Measurements from ENCODE around the gene ACSL1. TPM values are rescaled to one million over a fixed set of nuclear protein-coding genes. Genes with fewer than 3 reads are reported as not detected.

ACSL1 gene
- total and polyA plus RNA-seq, 2 experiments from 2014 or later = 15.4 to 16.8 TPM

DNA sequence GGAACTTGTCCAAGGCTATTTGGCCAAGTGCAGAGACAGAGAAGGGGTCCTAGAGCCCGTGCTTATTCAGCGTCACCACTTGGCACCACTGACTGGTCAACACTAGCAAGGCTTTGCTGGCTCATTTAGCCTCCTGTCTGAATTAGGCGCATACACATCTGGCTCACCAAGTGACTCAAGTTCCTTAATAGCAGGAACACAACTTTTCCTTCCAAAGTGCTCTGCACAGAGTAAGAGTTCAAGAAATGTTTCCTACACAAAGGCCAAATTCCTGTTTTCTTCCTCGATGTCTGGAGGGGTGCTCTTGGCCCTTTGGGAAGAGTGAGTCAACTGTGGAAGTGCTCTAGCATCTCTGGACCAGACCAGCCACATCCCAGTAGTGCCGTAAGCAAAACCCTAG is 65.1 kb downstream of the ACSL1 start:
- Histone ChIP-seq H3K27me3 (replicated peaks; ENCODE audit: insufficient read depth) (no peaks in the 10 kb centered on the region), H3F3A (ENCODE audit: insufficient read depth) (peaks cover 13% of the 10 kb centered on the region), H3K27ac (no peak overlapping the region), H3K79me2 (ENCODE audit: insufficient read depth) (no peaks in the 10 kb centered on the region), H3K4me1 (ENCODE audit: insufficient read depth) (peaks cover 8% of the 10 kb centered on the region), H3K9me3 (ENCODE audit: low read depth) (no peaks in the 10 kb centered on the region), H2AFZ (no peak overlapping the region), H3K9ac (no peak overlapping the region), H3K36me3 (ENCODE audit: low read depth) (0 out of 2 replicates have a peak, but pooled peaks cover 4% of the 10 kb centered on the region), H3K4me2 (ENCODE audit: unreplicated experiment) (no peak overlapping the region), H3K4me3 (no peak overlapping the region), H3K9me2 (ENCODE audit: insufficient read depth) (no peaks in the 10 kb centered on the region), H4K20me1 (ENCODE audit: insufficient read depth) (no peaks in the 10 kb centered on the region)
- WGBS, 2 experiments (ENCODE audit: low coverage in 1 of 2, low lambda C conversion rate in 2 of 2, missing lambda C conversion rate in 2 of 2) = 79 to 81% methylated on average over 5 of the region's 5 CpGs
- DNase-seq = no peak
- TF ChIP-seq EZH2phosphoT487 (IDR thresholded peaks at IDR 0.05; ENCODE audit: insufficient read depth, low read depth) = no peak
- in situ Hi-C loops (cut with MboI) = no loop called here

GRCh38 chr4:184757810-184758209 is 68.0 kb downstream of the ACSL1 start:
- Histone ChIP-seq H3F3A (ENCODE audit: insufficient read depth) (peaks cover 21% of the 10 kb centered on the region), H3K9me3 (ENCODE audit: low read depth) (no peaks in the 10 kb centered on the region), H3K27me3 (replicated peaks; ENCODE audit: insufficient read depth) (no peaks in the 10 kb centered on the region), H3K79me2 (ENCODE audit: insufficient read depth) (no peaks in the 10 kb centered on the region), H3K27ac (no peak overlapping the region), H3K36me3 (ENCODE audit: low read depth) (0 out of 2 replicates have a peak, but pooled peaks cover 4% of the 10 kb centered on the region), H3K9me2 (ENCODE audit: insufficient read depth) (no peaks in the 10 kb centered on the region), H4K20me1 (ENCODE audit: insufficient read depth) (no peaks in the 10 kb centered on the region), H3K9ac (no peak overlapping the region), H3K4me2 (ENCODE audit: unreplicated experiment) (no peak overlapping the region), H3K4me3 (no peak overlapping the region), H2AFZ (no peak overlapping the region), H3K4me1 (ENCODE audit: insufficient read depth) (peaks cover 13% of the 10 kb centered on the region)
- in situ Hi-C loops (cut with MboI) = no loop called here
- WGBS, 2 experiments (ENCODE audit: low coverage in 1 of 2, low lambda C conversion rate in 2 of 2, missing lambda C conversion rate in 2 of 2) = 22 to 27% methylated on average over 2 of the region's 2 CpGs
- no peak for DNase-seq
- no peak for TF ChIP-seq EZH2phosphoT487 (IDR thresholded peaks at IDR 0.05; ENCODE audit: insufficient read depth, low read depth)
- TF ChIP-seq EZH2 (IDR thresholded peaks at IDR 0.05; ENCODE audit: insufficient read depth, poor library complexity, severe bottlenecking) = no peak

GRCh38 chr4:184756399-184756798 is 69.4 kb downstream of the ACSL1 start:
- no peaks in the 10 kb centered on the region for H3K27me3 ChIP-seq (replicated peaks; ENCODE audit: insufficient read depth)
- H3K4me2 ChIP-seq (ENCODE audit: unreplicated experiment) = no peak overlapping the region
- peaks cover 21% of the 10 kb centered on the region for H3F3A ChIP-seq (ENCODE audit: insufficient read depth)
- no peaks in the 10 kb centered on the region for H3K79me2 ChIP-seq (ENCODE audit: insufficient read depth)
- H3K9ac ChIP-seq = no peak overlapping the region
- TF ChIP-seq EZH2 (IDR thresholded peaks at IDR 0.05; ENCODE audit: insufficient read depth, poor library complexity, severe bottlenecking) (no peak), EZH2phosphoT487 (IDR thresholded peaks at IDR 0.05; ENCODE audit: insufficient read depth, low read depth) (no peak)
- DNase-seq = peak; percentile 43
- 82 to 87% methylated on average over 6 of the region's 6 CpGs for WGBS, 2 experiments (ENCODE audit: low coverage in 1 of 2, low lambda C conversion rate in 2 of 2, missing lambda C conversion rate in 2 of 2)
- in situ Hi-C loops (cut with MboI) = no loop called here
- no peak overlapping the region for H3K27ac ChIP-seq
- H3K4me3 ChIP-seq = no peak overlapping the region
- H2AFZ ChIP-seq = no peak overlapping the region
- H3K36me3 ChIP-seq (ENCODE audit: low read depth) = 0 out of 2 replicates have a peak, but pooled peaks cover 4% of the 10 kb centered on the region
- H3K4me1 ChIP-seq (ENCODE audit: insufficient read depth) = peaks cover 13% of the 10 kb centered on the region
- H3K9me2 ChIP-seq (ENCODE audit: insufficient read depth) = no peaks in the 10 kb centered on the region
- H3K9me3 ChIP-seq (ENCODE audit: low read depth) = no peaks in the 10 kb centered on the region
- H4K20me1 ChIP-seq (ENCODE audit: insufficient read depth) = no peaks in the 10 kb centered on the region

DNA sequence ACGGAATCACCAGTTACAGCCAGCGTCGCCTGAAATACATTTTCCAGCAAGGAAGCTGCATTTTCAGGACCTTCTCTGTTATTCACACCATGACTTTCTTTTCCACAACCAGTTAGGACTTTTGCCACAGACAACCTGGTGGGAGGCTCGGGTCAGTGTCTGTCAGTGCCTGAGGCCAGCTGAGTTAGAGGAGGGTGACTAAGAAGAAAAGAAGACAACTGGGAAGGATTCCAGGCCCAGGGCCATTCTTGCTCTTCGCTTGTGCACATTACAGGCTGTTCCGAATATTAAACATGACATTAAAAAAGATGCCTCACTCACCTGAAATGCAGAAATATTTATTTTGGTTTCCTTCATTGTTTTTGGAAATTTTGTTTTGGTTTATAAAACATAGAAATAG is 70.5 kb downstream of the ACSL1 start:
- no peak overlapping the region for H2AFZ ChIP-seq
- H3K4me3 ChIP-seq = no peak overlapping the region
- peak; percentile 84 for DNase-seq
- in situ Hi-C loops (cut with MboI) = no loop called here
- 52 to 56% methylated on average over 6 of the region's 6 CpGs for WGBS, 2 experiments (ENCODE audit: low coverage in 1 of 2, low lambda C conversion rate in 2 of 2, missing lambda C conversion rate in 2 of 2)
- no peak for TF ChIP-seq EZH2phosphoT487 (IDR thresholded peaks at IDR 0.05; ENCODE audit: insufficient read depth, low read depth)
- no peak for TF ChIP-seq EZH2 (IDR thresholded peaks at IDR 0.05; ENCODE audit: insufficient read depth, poor library complexity, severe bottlenecking)
- H3K27ac ChIP-seq = no peak overlapping the region; the same call in 1 of the 2 replicates
- H4K20me1 ChIP-seq (ENCODE audit: insufficient read depth) = no peaks in the 10 kb centered on the region
- peaks cover 13% of the 10 kb centered on the region for H3K4me1 ChIP-seq (ENCODE audit: insufficient read depth)
- no peaks in the 10 kb centered on the region for H3K9me3 ChIP-seq (ENCODE audit: low read depth)
- no peaks in the 10 kb centered on the region for H3K27me3 ChIP-seq (replicated peaks; ENCODE audit: insufficient read depth)
- no peaks in the 10 kb centered on the region for H3K36me3 ChIP-seq (ENCODE audit: low read depth)
- H3F3A ChIP-seq (ENCODE audit: insufficient read depth) = peaks cover 21% of the 10 kb centered on the region
- H3K79me2 ChIP-seq (ENCODE audit: insufficient read depth) = no peaks in the 10 kb centered on the region
- no peak overlapping the region for H3K9ac ChIP-seq
- H3K4me2 ChIP-seq (ENCODE audit: unreplicated experiment) = no peak overlapping the region
- no peaks in the 10 kb centered on the region for H3K9me2 ChIP-seq (ENCODE audit: insufficient read depth)
